Stomach (tissue), 4 donors: ENCODE data around the gene OTUD7B.

Experiments
- EP300 ChIP-seq: sonication (generic); formaldehyde crosslinking; IDR thresholded peaks from one replicate; pipeline ENCODE4 v1.6.1; 2017; ENCODE audit warnings: antibody characterized with exemption
- POLR2AphosphoS5 ChIP-seq, 3 donors: sonication (generic); formaldehyde crosslinking; IDR thresholded peaks; one replicate each; pipeline ENCODE4 v1.6.1; 2016; ENCODE audit warnings: antibody characterized with exemption in 3 of 3
- TF ChIP-seq, protein P1 (sequence below), 7 experiments: fragments of 450-650 bp in 4 of 7; fragments of 200-600 bp in 3 of 7; sonication (generic) in 3 of 7; IDR thresholded peaks; one replicate each; pipeline ENCODE4 v1.5.1; 2016 to 2019; ENCODE audit warnings: antibody characterized with exemption in 7 of 7, control low read depth in 2 of 7, mild to moderate bottlenecking in 1 of 7

DNA sequence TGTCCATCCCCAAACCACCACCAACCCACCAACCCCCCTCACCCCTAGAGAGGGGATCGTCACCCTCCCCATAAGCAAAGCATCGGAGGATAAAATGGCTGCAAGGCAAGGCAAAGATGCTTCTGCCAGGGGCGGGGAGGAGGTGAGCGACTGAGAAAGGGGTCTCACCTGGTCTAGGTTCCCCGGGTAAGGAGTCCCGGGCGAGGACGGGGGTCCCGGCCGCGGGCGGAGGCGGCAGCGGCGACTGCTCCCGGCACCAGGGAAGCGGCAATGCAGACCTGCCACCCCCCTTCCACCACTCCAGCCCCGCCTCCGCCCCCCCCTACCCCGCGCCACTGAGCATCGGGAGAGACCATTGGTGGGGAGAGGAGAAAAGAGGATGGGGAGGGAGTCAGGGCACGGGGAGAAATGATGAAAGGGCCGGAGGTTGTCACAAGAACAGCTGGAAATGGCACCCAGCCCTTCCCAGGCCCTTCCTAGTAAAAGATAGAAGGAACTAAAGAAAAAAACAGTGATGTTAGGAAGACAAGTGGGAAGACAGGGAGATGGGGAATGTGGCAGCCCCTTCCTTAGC lies 92.9 kb downstream of the OTUD7B start, which contains the start of gene SV2A:
- TF ChIP-seq, protein P1, sequence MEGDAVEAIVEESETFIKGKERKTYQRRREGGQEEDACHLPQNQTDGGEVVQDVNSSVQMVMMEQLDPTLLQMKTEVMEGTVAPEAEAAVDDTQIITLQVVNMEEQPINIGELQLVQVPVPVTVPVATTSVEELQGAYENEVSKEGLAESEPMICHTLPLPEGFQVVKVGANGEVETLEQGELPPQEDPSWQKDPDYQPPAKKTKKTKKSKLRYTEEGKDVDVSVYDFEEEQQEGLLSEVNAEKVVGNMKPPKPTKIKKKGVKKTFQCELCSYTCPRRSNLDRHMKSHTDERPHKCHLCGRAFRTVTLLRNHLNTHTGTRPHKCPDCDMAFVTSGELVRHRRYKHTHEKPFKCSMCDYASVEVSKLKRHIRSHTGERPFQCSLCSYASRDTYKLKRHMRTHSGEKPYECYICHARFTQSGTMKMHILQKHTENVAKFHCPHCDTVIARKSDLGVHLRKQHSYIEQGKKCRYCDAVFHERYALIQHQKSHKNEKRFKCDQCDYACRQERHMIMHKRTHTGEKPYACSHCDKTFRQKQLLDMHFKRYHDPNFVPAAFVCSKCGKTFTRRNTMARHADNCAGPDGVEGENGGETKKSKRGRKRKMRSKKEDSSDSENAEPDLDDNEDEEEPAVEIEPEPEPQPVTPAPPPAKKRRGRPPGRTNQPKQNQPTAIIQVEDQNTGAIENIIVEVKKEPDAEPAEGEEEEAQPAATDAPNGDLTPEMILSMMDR (IDR thresholded peaks at IDR 0.05), result no peak
- TF ChIP-seq POLR2AphosphoS5 (IDR thresholded peaks at IDR 0.05), result no peak
- no peak for TF ChIP-seq EP300
